ENCODE data around the gene PIK3R3. TPM values are rescaled to one million over a fixed set of nuclear protein-coding genes. Genes with fewer than 3 reads are reported as not detected.

Gene PIK3R3
- total RNA-seq, 3 donors from 2014 or later (not counting 1 experiment from before 2014, with no cell fraction given), result 5.2 to 6.2 (median 5.4) TPM

GRCh38 chr1:46056325-46056724, 76.1 kb downstream of the PIK3R3 start:
- Mint-ChIP-seq H3K4me1 (no peaks in the 10 kb centered on the region), H3K9me3 (no peaks in the 10 kb centered on the region), H3K36me3 (no peaks in the 10 kb centered on the region), H3K27ac (no peak overlapping the region), H3K27me3 (ENCODE audit: low read depth in 2 of 2) (no peaks in the 10 kb centered on the region), H3K4me3 (no peak overlapping the region)
- no peak for TF ChIP-seq CTCF (IDR thresholded peaks at IDR 0.05)
- Histone ChIP-seq H3K4me1 (ENCODE audit: control insufficient read depth, insufficient read depth, low read length) (no peaks in the 10 kb centered on the region), H3K27ac (ENCODE audit: low read length) (no peak overlapping the region), H3K9me3 (ENCODE audit: control insufficient read depth, insufficient read depth, low read length) (no peaks in the 10 kb centered on the region), H3K36me3 (ENCODE audit: control insufficient read depth, insufficient read depth, low read length) (no peaks in the 10 kb centered on the region), H3K4me3 (ENCODE audit: low read length) (no peak overlapping the region), H3K27me3 (ENCODE audit: control insufficient read depth, insufficient read depth, low read length) (no peaks in the 10 kb centered on the region)
- intact Hi-C loops (cut with micrococcal nuclease), result no loop called here
- ATAC-seq (no peak), DNase-seq (no peak)
- WGBS (ENCODE audit: insufficient coverage), result 93% methylated on average over 5 of the region's 5 CpGs

- no peak for TF ChIP-seq CTCF (IDR thresholded peaks at IDR 0.05)
- Mint-ChIP-seq H3K4me3 (no peak overlapping the region), H3K9me3 (no peaks in the 10 kb centered on the region), H3K4me1 (no peaks in the 10 kb centered on the region), H3K27ac (no peak overlapping the region), H3K27me3 (ENCODE audit: low read depth in 2 of 2) (no peaks in the 10 kb centered on the region), H3K36me3 (no peaks in the 10 kb centered on the region)
- DNase-seq (no peak), ATAC-seq (no peak)
- Histone ChIP-seq H3K27me3 (ENCODE audit: control insufficient read depth, insufficient read depth, low read length) (no peaks in the 10 kb centered on the region), H3K9me3 (ENCODE audit: control insufficient read depth, insufficient read depth, low read length) (no peaks in the 10 kb centered on the region), H3K27ac (ENCODE audit: low read length) (no peak overlapping the region), H3K36me3 (ENCODE audit: control insufficient read depth, insufficient read depth, low read length) (no peaks in the 10 kb centered on the region), H3K4me3 (ENCODE audit: low read length) (no peak overlapping the region), H3K4me1 (ENCODE audit: control insufficient read depth, insufficient read depth, low read length) (no peaks in the 10 kb centered on the region)
- intact Hi-C loops (cut with micrococcal nuclease), result no loop called here
- WGBS (ENCODE audit: insufficient coverage), result 77% methylated on average over 1 of the region's 2 CpGs
Observed at GRCh38 chr1:46053734-46054133, 78.7 kb downstream of the PIK3R3 start.

GRCh38 chr1:46044116-46044515, 88.3 kb downstream of the PIK3R3 start:
- Histone ChIP-seq H3K27me3 (ENCODE audit: control insufficient read depth, insufficient read depth, low read length) (no peaks in the 10 kb centered on the region), H3K36me3 (ENCODE audit: control insufficient read depth, insufficient read depth, low read length) (no peaks in the 10 kb centered on the region), H3K4me1 (ENCODE audit: control insufficient read depth, insufficient read depth, low read length) (peaks cover 4% of the 10 kb centered on the region), H3K27ac (ENCODE audit: low read length) (no peak overlapping the region), H3K9me3 (ENCODE audit: control insufficient read depth, insufficient read depth, low read length) (no peaks in the 10 kb centered on the region), H3K4me3 (ENCODE audit: low read length) (no peak overlapping the region)
- no peak overlapping the region for H3K27ac Mint-ChIP-seq
- no peaks in the 10 kb centered on the region for H3K9me3 Mint-ChIP-seq
- ATAC-seq, result no peak
- H3K36me3 Mint-ChIP-seq, result no peaks in the 10 kb centered on the region
- TF ChIP-seq CTCF (IDR thresholded peaks at IDR 0.05), result no peak
- H3K4me1 Mint-ChIP-seq, result peaks cover 9 to 10% of the 10 kb centered on the region in 2 donors
- 89% methylated on average over 5 of the region's 5 CpGs for WGBS (ENCODE audit: insufficient coverage)
- no peak overlapping the region for H3K4me3 Mint-ChIP-seq
- no peak for DNase-seq
- no peaks in the 10 kb centered on the region for H3K27me3 Mint-ChIP-seq (ENCODE audit: low read depth in 2 of 2)
- intact Hi-C loops (cut with micrococcal nuclease), result no loop called here

- intact Hi-C loops (cut with micrococcal nuclease), result no loop called here
- Mint-ChIP-seq H3K4me1 (peaks cover 9 to 10% of the 10 kb centered on the region in 2 donors), H3K27me3 (ENCODE audit: low read depth in 2 of 2) (no peaks in the 10 kb centered on the region), H3K9me3 (no peaks in the 10 kb centered on the region), H3K4me3 (peak overlapping the region; percentile 31), H3K36me3 (no peaks in the 10 kb centered on the region), H3K27ac (peak overlapping the region in 1 of 2 donors; percentile 15)
- Histone ChIP-seq H3K36me3 (ENCODE audit: control insufficient read depth, insufficient read depth, low read length) (no peaks in the 10 kb centered on the region), H3K9me3 (ENCODE audit: control insufficient read depth, insufficient read depth, low read length) (no peaks in the 10 kb centered on the region), H3K4me3 (ENCODE audit: low read length) (no peak overlapping the region), H3K27ac (ENCODE audit: low read length) (no peak overlapping the region), H3K4me1 (ENCODE audit: control insufficient read depth, insufficient read depth, low read length) (peaks cover 4% of the 10 kb centered on the region), H3K27me3 (ENCODE audit: control insufficient read depth, insufficient read depth, low read length) (no peaks in the 10 kb centered on the region)
- no peak for TF ChIP-seq CTCF (IDR thresholded peaks at IDR 0.05)
- DNase-seq (no peak), ATAC-seq (peak; percentile 26 to 57 (median 53))
- 25% methylated on average over 10 of the region's 11 CpGs for WGBS (ENCODE audit: insufficient coverage)
Observed at GRCh38 chr1:46043458-46044017, 88.9 kb downstream of the PIK3R3 start.
